Left ventricle myocardium inferior (tissue), 1 donor: Measurements from ENCODE around the gene PAX4. TPM values are rescaled to one million over a fixed set of nuclear protein-coding genes. Genes with fewer than 3 reads are reported as not detected.

ENCODE experiments used
- DNase-seq: peaks from one replicate; pipeline ENCODE4 v3.0.0-alpha.2; 2020
- H3K27ac ChIP-seq: fragments of 200-600 bp; replicated peaks from 2 replicates; pipeline ENCODE4 v1.8.0; 2021
- H3K27me3 ChIP-seq: fragments of 200-600 bp; 2 replicates; pipeline ENCODE4 v1.8.0; 2021; ENCODE audit warnings: low read depth
- H3K36me3 ChIP-seq: fragments of 200-600 bp; 2 replicates; pipeline ENCODE4 v1.8.0; 2021
- H3K4me1 ChIP-seq: fragments of 200-600 bp; 2 replicates; pipeline ENCODE4 v1.8.0; 2021
- H3K4me3 ChIP-seq: fragments of 200-600 bp; 2 replicates; pipeline ENCODE4 v1.8.0; 2021; ENCODE audit warnings: mild to moderate bottlenecking, moderate library complexity
- H3K9me3 ChIP-seq: fragments of 200-600 bp; replicated peaks from 2 replicates; pipeline ENCODE4 v1.8.0; 2021
- CTCF ChIP-seq: fragments of 200-600 bp; IDR thresholded peaks from 2 replicates; pipeline ENCODE4 v1.8.0; 2021; ENCODE audit warnings: antibody characterized with exemption, mild to moderate bottlenecking, borderline replicate concordance
- intact Hi-C: fragments of 100-400 bp; cut with micrococcal nuclease; formaldehyde crosslinking; loops from one replicate; pipeline ENCODE4 v1.11.0; 2022
- total RNA-seq: library from RNA; stranded (reverse); fragmentation: NEBNext Ultra II Directional; extraction: Animal tissue kit (Norgen Biotek cat#: 25700); gene quantifications from one replicate; pipeline ENCODE4 v1.2.1, GENCODE V29; 2021
- donor health status: DM: no; HTN: yes; CAD: no; lungs with severe emphysema.

The PAX4 gene
- total RNA-seq, 1 donor from 2014 or later, result not detected

GRCh38 chr7:127638197-127638596 is 20.3 kb upstream of the PAX4 start:
- intact Hi-C loops, result no loop called here
- TF ChIP-seq CTCF, result no peak

GRCh38 chr7:127635659-127636285 is 17.8 kb upstream of the PAX4 start:
- Histone ChIP-seq H3K27me3 (peaks cover 69% of the 10 kb centered on the region), H3K4me3 (no peak overlapping the region), H3K9me3 (no peaks in the 10 kb centered on the region), H3K36me3 (no peaks in the 10 kb centered on the region), H3K4me1 (no peaks in the 10 kb centered on the region), H3K27ac (no peak overlapping the region)
- no peak for TF ChIP-seq CTCF
- intact Hi-C loops, result no loop called here
- no peak for DNase-seq

More at GRCh38 chr7:127638197-127638596, 20.3 kb upstream of the PAX4 start:
- no peak for DNase-seq
- Histone ChIP-seq H3K4me1 (no peaks in the 10 kb centered on the region), H3K27me3 (peaks cover 49% of the 10 kb centered on the region), H3K27ac (no peak overlapping the region), H3K36me3 (no peaks in the 10 kb centered on the region), H3K4me3 (no peak overlapping the region), H3K9me3 (no peaks in the 10 kb centered on the region)

GRCh38 chr7:127632276-127632910 is 14.5 kb upstream of the PAX4 start:
- no peaks in the 10 kb centered on the region for H3K36me3 ChIP-seq
- intact Hi-C loops, result no loop called here
- H3K27ac ChIP-seq, result no peak overlapping the region
- H3K4me1 ChIP-seq, result no peaks in the 10 kb centered on the region
- no peak for TF ChIP-seq CTCF
- H3K27me3 ChIP-seq, result peaks cover 61% of the 10 kb centered on the region
- H3K4me3 ChIP-seq, result no peak overlapping the region
- no peak for DNase-seq
- no peaks in the 10 kb centered on the region for H3K9me3 ChIP-seq

- H3K4me1 ChIP-seq, result no peaks in the 10 kb centered on the region
- H3K9me3 ChIP-seq, result no peaks in the 10 kb centered on the region
- intact Hi-C loops, result no loop called here
- H3K4me3 ChIP-seq, result no peak overlapping the region
- no peak for DNase-seq
- no peak overlapping the region for H3K27ac ChIP-seq
- peak; percentile 41 for TF ChIP-seq CTCF
- peaks cover 37% of the 10 kb centered on the region for H3K27me3 ChIP-seq
- no peaks in the 10 kb centered on the region for H3K36me3 ChIP-seq
Observed at GRCh38 chr7:127629268-127629854, 11.4 kb upstream of the PAX4 start.

- Histone ChIP-seq H3K27ac (no peak overlapping the region), H3K4me3 (no peak overlapping the region), H3K36me3 (no peaks in the 10 kb centered on the region), H3K9me3 (no peaks in the 10 kb centered on the region), H3K27me3 (peaks cover 39% of the 10 kb centered on the region), H3K4me1 (no peaks in the 10 kb centered on the region)
- DNase-seq, result no peak
- no peak for TF ChIP-seq CTCF
- intact Hi-C loops, result no loop called here
Observed at GRCh38 chr7:127628445-127628844, 10.5 kb upstream of the PAX4 start.
